Left renal pelvis (tissue), 4 donors: ENCODE data around the gene PGF. TPM values are rescaled to one million over a fixed set of nuclear protein-coding genes. Genes with fewer than 3 reads are reported as not detected.
A peak's percentile ranks its signal among the peaks of the same experiment; 100 is the strongest.

Experiments
- DNase-seq, 4 donors: peaks; one replicate each; pipeline ENCODE4 v3.0.0-alpha.2; 2013; ENCODE audit warnings: low read depth in 4 of 4, low spot score in 3 of 4
- polyA plus RNA-seq, 4 donors: library from polyadenylated mRNA; unstranded; fragments of 120-200 nt; gene quantifications; one replicate each; pipeline ENCODE4 v1.2.1, GENCODE V29; 2013; ENCODE audit not compliant: insufficient read length in 4 of 4

PGF gene
- polyA plus RNA-seq, 4 donors = 5.7 to 12.5 (median 8.4) TPM

GRCh38 chr14:74960736-74961135 is 5.3 kb upstream of the PGF start:
- no peak for DNase-seq

GRCh38 chr14:74959596-74960180 is 4.3 kb upstream of the PGF start:
- DNase-seq = no peak

GRCh38 chr14:74956280-74957072 is 1.1 kb upstream of the PGF start:
- no peak for DNase-seq

GRCh38 chr14:74956027-74956279 is 556 bp upstream of the PGF start:
- no peak for DNase-seq

GRCh38 chr14:74954947-74955228 is 509 bp downstream of the PGF start:
- DNase-seq = no peak

- DNase-seq = peak in 1 of 4 donors; percentile 67
Observed at GRCh38 chr14:74954232-74954946, 1.0 kb downstream of the PGF start.

- no peak for DNase-seq
Observed at GRCh38 chr14:74953686-74954085, 1.7 kb downstream of the PGF start.

- no peak for DNase-seq
Observed at GRCh38 chr14:74952697-74953484, 2.5 kb downstream of the PGF start.

- DNase-seq = no peak
Observed at GRCh38 chr14:74952180-74952665, 3.2 kb downstream of the PGF start.

GRCh38 chr14:74951443-74952179 is 3.8 kb downstream of the PGF start:
- no peak for DNase-seq

GRCh38 chr14:74950795-74951442 is 4.5 kb downstream of the PGF start:
- no peak for DNase-seq

GRCh38 chr14:74949859-74950573 is 5.4 kb downstream of the PGF start:
- DNase-seq = no peak

GRCh38 chr14:74949191-74949601 is 6.2 kb downstream of the PGF start:
- no peak for DNase-seq

- no peak for DNase-seq
Observed at GRCh38 chr14:74948228-74949175, 6.9 kb downstream of the PGF start.

- DNase-seq = no peak
Observed at GRCh38 chr14:74947353-74948227, 7.8 kb downstream of the PGF start.

GRCh38 chr14:74946659-74947281 is 8.6 kb downstream of the PGF start:
- no peak for DNase-seq
